Psoas muscle (tissue), 8 donors: ENCODE results near the gene METRNL. TPM values are rescaled to one million over a fixed set of nuclear protein-coding genes. Genes with fewer than 3 reads are reported as not detected.

Experiments
- ATAC-seq, 4 donors: fragments of 200-7000 bp; cut with Tn5 transposase; one replicate each; pipeline ENCODE4 v1.9.1; 2020; ENCODE audit warnings: moderate library complexity in 3 of 4, mild to moderate bottlenecking in 2 of 4
- DNase-seq, 2 donors: peaks; one replicate each; pipeline ENCODE4 v3.0.0-alpha.2; 2020
- H3K27ac ChIP-seq: fragments of 200-600 bp; one replicate; pipeline ENCODE4 v1.8.0; 2022
- H3K27me3 ChIP-seq, 3 donors: fragments of 200-600 bp in 1 of 3; one replicate each; pipeline versions ENCODE4 v1.6.1 to v1.8.0; 2013 to 2022; ENCODE audit warnings: low read length in 2 of 3, mild to moderate bottlenecking in 2 of 3, moderate library complexity in 1 of 3; ENCODE audit not compliant: insufficient read depth in 3 of 3
- H3K36me3 ChIP-seq, 2 donors: fragments of 200-600 bp in 1 of 2; one replicate each; pipeline versions ENCODE4 v1.6.1 to v1.8.0; 2013 to 2022; ENCODE audit warnings: low read depth in 1 of 2, mild to moderate bottlenecking in 1 of 2, moderate library complexity in 1 of 2; ENCODE audit not compliant: insufficient read depth in 1 of 2
- H3K4me1 ChIP-seq: fragments of 200-600 bp; one replicate; pipeline ENCODE4 v1.8.0; 2022
- H3K4me3 ChIP-seq: fragments of 200-600 bp; one replicate; pipeline ENCODE4 v1.8.0; 2022; ENCODE audit warnings: mild to moderate bottlenecking
- H3K9me3 ChIP-seq: fragments of 200-600 bp; one replicate; pipeline ENCODE4 v1.8.0; 2022
- CTCF ChIP-seq: fragments of 200-600 bp; IDR thresholded peaks from one replicate; pipeline ENCODE4 v1.8.0; 2022; ENCODE audit warnings: antibody characterized with exemption
- WGBS, 3 donors: extraction: QIAGEN DNeasy Blood & Tissue Kit; methylation state at CpG; one replicate each; pipeline versions ENCODE4 v1.1.6 to v1.1.7; 2013; 5-methylcytosine and 5-hydroxymethylcytosine counted together
- intact Hi-C, 2 donors: fragments of 100-400 bp; cut with DNase I; formaldehyde crosslinking; loops; one replicate each; pipeline versions ENCODE4 v1.11.0 to v1.14.2; 2022
- polyA plus RNA-seq, 3 donors: library from polyadenylated mRNA; stranded (reverse); fragments of 200-250 nt; gene quantifications; one replicate each; pipeline ENCODE4 v1.2.3, GENCODE V29; 2013
- total RNA-seq, 4 donors: library from RNA; stranded (reverse); fragmentation: NEBNext Ultra II Directional in 2 of 4; extraction: Animal tissue kit (Norgen Biotek cat#: 25700) in 2 of 4; gene quantifications; one replicate each; pipeline versions ENCODE4 v1.2.1 to v1.2.4, GENCODE V29; 2021 to 2023
- donor health status: healthy with polysubstance abuse.
- donor health status: DM: no; HTN: no; CAD: no; lungs with moderate emphysema.
- donor health status: Bipolar disorder and iron deficiency.
- donor health status: healthy.
- donor health status: DM: yes; HTN: yes; CAD: no.
- donor health status: DM: no; HTN: no; CAD: no.
- donor health status: DM: no; HTN: no; CAD: no.
- donor health status: DM: yes; HTN: yes; CAD: no.

Gene METRNL
- total and polyA plus RNA-seq, 7 donors = 6.7 to 81.7 (median 12.1) TPM

- H3K4me1 ChIP-seq = peaks cover 9% of the 10 kb centered on the region
- 0 to 1% (median 1%) methylated on average over 38 to 95 of the region's 95 CpGs for whole genome bisulfite sequencing, 3 donors
- intact Hi-C loops = loop anchor here in 1 of 2 donors (2.0 kb wide), 1 partner anchor 25 kb away; no protein-coding TSS in a partner anchor
- H3K27me3 ChIP-seq = no peaks in the 10 kb centered on the region
- H3K9me3 ChIP-seq = no peaks in the 10 kb centered on the region
- peak overlapping the region; percentile 86 for H3K27ac ChIP-seq
- peaks cover 0 to 9% of the 10 kb centered on the region in 2 donors for H3K36me3 ChIP-seq
- no peak for TF ChIP-seq CTCF
- peak; percentile 95 to 97 (median 96) for ATAC-seq
- DNase-seq = peak; percentile 97 to 98
- peak overlapping the region; percentile 80 for H3K4me3 ChIP-seq
Observed at GRCh38 chr17:83051396-83052240, 27.8 kb upstream of the METRNL start.

GRCh38 chr17:83052241-83052564, 27.2 kb upstream of the METRNL start:
- H3K36me3 ChIP-seq = peaks cover 0 to 3% of the 10 kb centered on the region in 2 donors
- DNase-seq (no peak), ATAC-seq (no peak)
- no peaks in the 10 kb centered on the region for H3K27me3 ChIP-seq
- H3K27ac ChIP-seq = peak overlapping the region; percentile 86
- 35 to 41% (median 38%) methylated on average over 11 to 12 of the region's 12 CpGs for WGBS, 3 donors
- no peak for TF ChIP-seq CTCF
- H3K4me3 ChIP-seq = peak overlapping the region; percentile 80
- H3K4me1 ChIP-seq = peaks cover 15% of the 10 kb centered on the region
- no peaks in the 10 kb centered on the region for H3K9me3 ChIP-seq
- intact Hi-C loops = loop anchor here in 1 of 2 donors (2.0 kb wide), 1 partner anchor 25 kb away; no protein-coding TSS in a partner anchor

GRCh38 chr17:83053021-83053681, 26.3 kb upstream of the METRNL start:
- ATAC-seq (no peak), DNase-seq (peak in 1 of 2 donors; percentile 52)
- intact Hi-C loops = loop anchor here in 1 of 2 donors (2.0 kb wide), 1 partner anchor 24 kb away; no protein-coding TSS in a partner anchor
- Histone ChIP-seq H3K36me3 (no peaks in the 10 kb centered on the region), H3K27me3 (no peaks in the 10 kb centered on the region), H3K27ac (peak overlapping the region; percentile 53), H3K9me3 (no peaks in the 10 kb centered on the region), H3K4me1 (peaks cover 23% of the 10 kb centered on the region), H3K4me3 (no peak overlapping the region)
- 73 to 81% (median 77%) methylated on average over 15 of the region's 15 CpGs for WGBS, 3 donors
- TF ChIP-seq CTCF = no peak

- no peak for TF ChIP-seq CTCF
- Histone ChIP-seq H3K27me3 (no peaks in the 10 kb centered on the region), H3K9me3 (no peaks in the 10 kb centered on the region), H3K36me3 (no peaks in the 10 kb centered on the region), H3K4me1 (peaks cover 25% of the 10 kb centered on the region), H3K4me3 (no peak overlapping the region), H3K27ac (peak overlapping the region; percentile 53)
- 74 to 82% (median 77%) methylated on average over 13 of the region's 13 CpGs for WGBS, 3 donors
- peak in 1 of 2 donors; percentile 66 for DNase-seq
- intact Hi-C loops = loop anchor here in 1 of 2 donors (2.0 kb wide), 1 partner anchor 23 kb away; no protein-coding TSS in a partner anchor
- no peak for ATAC-seq
Observed at GRCh38 chr17:83053739-83054451, 25.5 kb upstream of the METRNL start.
